ENCODE data around the gene EGFLAM.

EGFLAM gene

GRCh38 chr5:38292228-38292627, 33.9 kb downstream of the EGFLAM start:
- H3K27ac ChIP-seq (ENCODE audit: low read depth, low read length, poor library complexity, severe bottlenecking) = no peak overlapping the region
- no peaks in the 10 kb centered on the region for H3K9me2 ChIP-seq (ENCODE audit: low read depth, low read length)
- H4K20me1 ChIP-seq (ENCODE audit: insufficient read depth, low read length) = no peaks in the 10 kb centered on the region
- H3K4me3 ChIP-seq (ENCODE audit: low read depth, low read length, poor library complexity, severe bottlenecking) = no peak overlapping the region
- H3K9me3 ChIP-seq (ENCODE audit: low read length) = no peaks in the 10 kb centered on the region
- H3K4me2 ChIP-seq (ENCODE audit: low read length) = no peak overlapping the region
- no peaks in the 10 kb centered on the region for H3K4me1 ChIP-seq (ENCODE audit: insufficient read depth, low read length, severe bottlenecking)
- H3K27me3 ChIP-seq (ENCODE audit: insufficient read depth, low read length) = no peaks in the 10 kb centered on the region
- H3K9ac ChIP-seq (ENCODE audit: low read length) = no peak overlapping the region
- no peaks in the 10 kb centered on the region for H3K36me3 ChIP-seq (ENCODE audit: insufficient read depth, low read length)
- H3K79me2 ChIP-seq (ENCODE audit: insufficient read depth, low read length) = no peaks in the 10 kb centered on the region
- TF ChIP-seq EZH2 (IDR thresholded peaks at IDR 0.05; ENCODE audit: borderline replicate concordance, low read length) = no peak
- TF ChIP-seq CTCF (IDR thresholded peaks at IDR 0.05; ENCODE audit: low read length) = no peak
- no peak overlapping the region for H2AFZ ChIP-seq (ENCODE audit: low read length)
- H3F3A ChIP-seq (ENCODE audit: insufficient read depth, low read length) = no peaks in the 10 kb centered on the region

GRCh38 chr5:38295751-38296150, 37.4 kb downstream of the EGFLAM start:
- Histone ChIP-seq H3K36me3 (ENCODE audit: insufficient read depth, low read length) (no peaks in the 10 kb centered on the region), H3K9me2 (ENCODE audit: low read depth, low read length) (no peaks in the 10 kb centered on the region), H2AFZ (ENCODE audit: low read length) (no peak overlapping the region), H3K9me3 (ENCODE audit: low read length) (no peaks in the 10 kb centered on the region), H3K4me1 (ENCODE audit: insufficient read depth, low read length, severe bottlenecking) (no peaks in the 10 kb centered on the region), H4K20me1 (ENCODE audit: insufficient read depth, low read length) (no peaks in the 10 kb centered on the region), H3K27ac (ENCODE audit: low read depth, low read length, poor library complexity, severe bottlenecking) (no peak overlapping the region), H3K9ac (ENCODE audit: low read length) (no peak overlapping the region), H3K4me3 (ENCODE audit: low read depth, low read length, poor library complexity, severe bottlenecking) (no peak overlapping the region), H3K27me3 (ENCODE audit: insufficient read depth, low read length) (no peaks in the 10 kb centered on the region), H3K79me2 (ENCODE audit: insufficient read depth, low read length) (no peaks in the 10 kb centered on the region), H3K4me2 (ENCODE audit: low read length) (no peak overlapping the region), H3F3A (ENCODE audit: insufficient read depth, low read length) (no peaks in the 10 kb centered on the region)
- TF ChIP-seq EZH2 (IDR thresholded peaks at IDR 0.05; ENCODE audit: borderline replicate concordance, low read length) (no peak), CTCF (IDR thresholded peaks at IDR 0.05; ENCODE audit: low read length) (no peak)

GRCh38 chr5:38297830-38298608, 39.7 kb downstream of the EGFLAM start:
- H3K9me2 ChIP-seq (ENCODE audit: low read depth, low read length) = no peaks in the 10 kb centered on the region
- H3F3A ChIP-seq (ENCODE audit: insufficient read depth, low read length) = no peaks in the 10 kb centered on the region
- TF ChIP-seq EZH2 (IDR thresholded peaks at IDR 0.05; ENCODE audit: borderline replicate concordance, low read length) (no peak), CTCF (IDR thresholded peaks at IDR 0.05; ENCODE audit: low read length) (no peak)

More at GRCh38 chr5:38297830-38298608, 39.7 kb downstream of the EGFLAM start:
- H3K27ac ChIP-seq (ENCODE audit: low read depth, low read length, poor library complexity, severe bottlenecking) = no peak overlapping the region
- H4K20me1 ChIP-seq (ENCODE audit: insufficient read depth, low read length) = no peaks in the 10 kb centered on the region
- no peak overlapping the region for H2AFZ ChIP-seq (ENCODE audit: low read length)
- H3K9me3 ChIP-seq (ENCODE audit: low read length) = no peaks in the 10 kb centered on the region
- no peaks in the 10 kb centered on the region for H3K79me2 ChIP-seq (ENCODE audit: insufficient read depth, low read length)
- H3K4me3 ChIP-seq (ENCODE audit: low read depth, low read length, poor library complexity, severe bottlenecking) = no peak overlapping the region
- no peaks in the 10 kb centered on the region for H3K4me1 ChIP-seq (ENCODE audit: insufficient read depth, low read length, severe bottlenecking)
- no peak overlapping the region for H3K4me2 ChIP-seq (ENCODE audit: low read length)
- H3K36me3 ChIP-seq (ENCODE audit: insufficient read depth, low read length) = no peaks in the 10 kb centered on the region
- no peak overlapping the region for H3K9ac ChIP-seq (ENCODE audit: low read length)
- H3K27me3 ChIP-seq (ENCODE audit: insufficient read depth, low read length) = no peaks in the 10 kb centered on the region

All from OCI-LY1 (cell line).